BE2C (cell line): ENCODE measurements around the gene FAM83C.

Experiments used
- DNase-seq: peaks from one replicate; pipeline ENCODE4 v3.0.0-alpha.2; 2020
- H3K27me3 ChIP-seq: fragments of 250-450 bp; sonication (Bioruptor Pico); 2 replicates; pipeline ENCODE4 v1.5.1; 2020; ENCODE audit warnings: mild to moderate bottlenecking
- H3K36me3 ChIP-seq: fragments of 250-450 bp; sonication (Bioruptor Pico); 2 replicates; pipeline ENCODE4 v1.5.1; 2020; ENCODE audit warnings: mild to moderate bottlenecking
- H3K4me1 ChIP-seq: fragments of 250-450 bp; sonication (Bioruptor Pico); 2 replicates; pipeline ENCODE4 v1.5.1; 2020
- H3K4me3 ChIP-seq: 2 replicates; pipeline ENCODE4 v1.5.1; 2011; ENCODE audit warnings: low read depth, low read length
- H3K9me3 ChIP-seq: fragments of 250-450 bp; sonication (Bioruptor Pico); 2 replicates; pipeline ENCODE4 v1.5.1; 2020
- TF ChIP-seq, protein P1 (sequence below): IDR thresholded peaks from 2 replicates; pipeline ENCODE4 v1.5.1; 2012; ENCODE audit warnings: mild to moderate bottlenecking, low read depth, low read length

Gene FAM83C

DNA sequence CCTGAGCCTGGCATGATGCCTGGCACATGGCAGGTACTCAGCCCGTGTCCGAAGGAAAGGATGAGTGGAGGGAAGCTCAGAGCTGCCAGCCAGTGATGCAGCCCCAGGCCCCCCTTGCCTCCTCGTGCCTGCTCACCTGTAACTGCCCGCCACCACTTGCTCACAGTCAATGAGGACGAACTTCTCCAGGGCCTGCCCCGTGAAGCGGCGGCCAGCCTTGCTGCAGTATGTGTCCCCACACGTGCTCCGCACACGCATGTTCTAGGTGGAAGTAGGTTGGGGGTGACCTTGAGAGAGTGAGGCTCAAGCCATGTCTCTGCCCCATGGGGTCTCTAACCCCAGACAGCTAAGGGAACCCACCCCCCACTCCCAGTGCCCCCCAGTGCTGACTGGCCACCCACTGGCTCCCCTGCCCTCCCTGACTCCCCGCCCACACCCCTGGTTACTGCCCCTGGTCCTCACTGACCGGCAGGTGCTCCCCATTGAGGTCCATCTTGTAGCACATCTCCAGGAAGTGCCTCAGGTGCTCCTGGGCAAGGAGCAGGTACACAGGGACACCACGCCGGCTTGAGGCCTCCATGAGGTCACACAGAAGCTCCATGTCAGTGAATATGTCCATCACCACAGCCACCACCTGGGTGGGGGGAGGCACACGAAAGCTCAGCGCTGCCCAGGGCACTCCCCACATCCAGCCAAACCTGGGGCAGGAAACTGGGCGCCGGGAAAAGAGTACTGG is 3.7 kb downstream of the FAM83C start:
- no peak for DNase-seq
- H3K27me3 ChIP-seq, result no peaks in the 10 kb centered on the region
- H3K9me3 ChIP-seq, result no peaks in the 10 kb centered on the region
- H3K4me1 ChIP-seq, result no peaks in the 10 kb centered on the region
- TF ChIP-seq, protein P1, sequence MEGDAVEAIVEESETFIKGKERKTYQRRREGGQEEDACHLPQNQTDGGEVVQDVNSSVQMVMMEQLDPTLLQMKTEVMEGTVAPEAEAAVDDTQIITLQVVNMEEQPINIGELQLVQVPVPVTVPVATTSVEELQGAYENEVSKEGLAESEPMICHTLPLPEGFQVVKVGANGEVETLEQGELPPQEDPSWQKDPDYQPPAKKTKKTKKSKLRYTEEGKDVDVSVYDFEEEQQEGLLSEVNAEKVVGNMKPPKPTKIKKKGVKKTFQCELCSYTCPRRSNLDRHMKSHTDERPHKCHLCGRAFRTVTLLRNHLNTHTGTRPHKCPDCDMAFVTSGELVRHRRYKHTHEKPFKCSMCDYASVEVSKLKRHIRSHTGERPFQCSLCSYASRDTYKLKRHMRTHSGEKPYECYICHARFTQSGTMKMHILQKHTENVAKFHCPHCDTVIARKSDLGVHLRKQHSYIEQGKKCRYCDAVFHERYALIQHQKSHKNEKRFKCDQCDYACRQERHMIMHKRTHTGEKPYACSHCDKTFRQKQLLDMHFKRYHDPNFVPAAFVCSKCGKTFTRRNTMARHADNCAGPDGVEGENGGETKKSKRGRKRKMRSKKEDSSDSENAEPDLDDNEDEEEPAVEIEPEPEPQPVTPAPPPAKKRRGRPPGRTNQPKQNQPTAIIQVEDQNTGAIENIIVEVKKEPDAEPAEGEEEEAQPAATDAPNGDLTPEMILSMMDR, result no peak
- H3K36me3 ChIP-seq, result peaks cover 3% of the 10 kb centered on the region; the same call in 1 of the 2 replicates
- no peak overlapping the region for H3K4me3 ChIP-seq

DNA sequence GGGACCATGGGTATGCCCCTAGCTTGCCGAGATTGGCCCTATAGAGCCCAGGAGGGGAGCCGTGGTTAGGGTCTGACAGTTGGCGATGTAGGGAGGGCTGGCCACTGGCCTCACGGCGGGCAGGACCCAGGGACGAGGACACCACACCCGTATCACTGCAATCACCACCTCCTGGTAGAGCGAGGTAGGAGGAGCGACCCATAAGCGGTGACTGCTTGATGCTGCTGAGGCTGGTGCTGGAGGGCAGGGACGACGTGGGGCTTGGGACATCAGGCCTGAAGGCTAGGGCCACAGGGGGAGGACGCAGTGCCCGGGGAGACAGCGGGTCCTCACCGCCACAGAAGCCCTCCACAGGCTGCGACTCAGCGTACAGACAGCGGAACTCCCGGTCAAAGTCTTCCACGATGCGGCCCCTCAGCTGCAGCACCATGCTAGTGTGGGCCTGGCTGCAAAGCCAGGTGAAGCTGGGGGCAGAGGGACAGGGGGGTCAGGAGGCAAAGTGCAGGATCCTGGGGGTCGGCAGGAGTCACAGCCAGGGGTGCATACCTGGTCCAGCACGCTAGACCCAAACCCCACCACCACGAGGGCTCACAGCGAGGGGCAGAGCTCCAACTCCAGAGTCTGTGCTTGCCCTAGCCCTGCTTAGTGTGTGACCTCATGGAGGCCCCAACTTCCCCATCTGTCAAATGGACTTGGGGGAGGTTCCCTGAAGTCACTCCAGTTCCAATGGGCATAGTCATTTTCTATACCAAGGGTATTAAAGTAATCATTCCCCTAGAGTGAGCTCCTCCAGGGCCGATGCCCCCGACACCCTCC is 4.5 kb downstream of the FAM83C start:
- Histone ChIP-seq H3K27me3 (no peaks in the 10 kb centered on the region), H3K4me1 (no peaks in the 10 kb centered on the region), H3K36me3 (peaks cover 6% of the 10 kb centered on the region; the same call in 1 of the 2 replicates), H3K4me3 (no peak overlapping the region), H3K9me3 (no peaks in the 10 kb centered on the region)
- DNase-seq, result no peak
- TF ChIP-seq, protein P1, result no peak

DNA sequence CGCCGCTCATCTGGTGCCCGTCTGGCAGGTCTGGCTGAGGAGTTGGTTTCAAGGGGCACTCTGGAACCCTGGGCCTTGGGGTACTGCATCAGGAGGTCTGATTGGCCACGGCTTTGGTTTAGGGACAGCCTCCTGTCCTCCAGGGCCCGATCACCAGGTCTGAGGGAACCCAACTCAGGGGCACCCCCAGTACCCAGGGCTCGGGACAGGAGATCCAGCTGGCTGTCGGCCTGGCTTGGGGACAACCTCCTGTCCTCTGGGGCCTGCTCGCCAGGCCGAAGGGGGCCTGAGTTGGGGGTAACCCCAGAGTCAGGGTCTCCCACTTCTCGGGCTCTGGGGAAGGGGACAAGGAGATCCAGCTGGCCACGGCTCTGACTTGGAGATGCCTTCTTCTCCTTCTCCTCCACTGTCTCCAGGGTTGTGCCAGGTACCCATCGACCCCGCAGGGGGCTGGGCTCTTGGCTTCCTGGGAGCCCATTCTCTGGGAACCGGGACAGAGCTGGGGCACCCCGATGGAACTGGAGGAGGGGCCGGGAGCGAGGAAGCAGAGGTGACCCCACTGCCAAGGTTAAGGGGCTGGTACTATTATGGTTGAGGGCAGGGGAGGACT is 5.2 kb downstream of the FAM83C start:
- no peak for DNase-seq

DNA sequence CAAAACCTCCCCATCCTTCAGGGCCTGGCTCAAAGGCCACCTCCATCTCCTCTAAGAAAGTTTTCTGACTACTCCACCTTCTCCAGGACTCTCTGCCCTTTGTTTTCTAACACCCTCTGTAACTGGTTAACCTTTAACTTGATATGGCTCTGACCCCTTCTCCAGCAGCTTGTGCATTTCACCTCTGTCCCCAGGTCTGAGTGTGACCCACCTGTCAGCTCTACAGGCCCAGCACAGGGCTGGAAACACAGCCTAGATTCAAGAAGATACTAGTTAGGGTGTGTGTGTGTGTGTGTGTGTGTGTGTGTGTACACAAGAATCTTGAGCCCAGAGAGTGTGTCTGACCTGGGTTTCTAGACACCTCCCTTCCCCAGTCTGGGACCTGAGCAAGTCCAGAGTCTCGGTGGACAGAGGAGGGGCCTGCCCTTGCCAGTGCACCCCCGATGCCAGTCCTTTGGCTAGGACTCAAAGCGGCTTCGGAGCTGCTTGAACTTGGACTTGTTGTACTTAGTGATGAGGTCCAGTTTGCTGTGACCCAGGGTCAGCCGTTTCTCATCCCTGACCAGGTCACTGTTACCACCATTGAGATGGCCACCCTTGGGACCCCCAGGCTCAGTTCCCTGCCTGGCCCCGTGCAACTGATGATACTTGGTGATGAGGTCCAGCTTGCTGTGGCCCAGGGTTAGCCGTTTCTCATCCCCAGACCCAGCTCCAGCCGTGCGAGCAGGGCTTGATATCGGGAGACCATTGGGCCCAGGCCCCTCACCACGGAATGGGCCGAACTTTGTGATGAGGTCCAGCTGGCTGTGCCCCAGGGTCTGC is 5.9 kb downstream of the FAM83C start:
- no peaks in the 10 kb centered on the region for H3K4me1 ChIP-seq
- no peaks in the 10 kb centered on the region for H3K27me3 ChIP-seq
- DNase-seq, result no peak
- no peak overlapping the region for H3K4me3 ChIP-seq
- H3K36me3 ChIP-seq, result peaks cover 10% of the 10 kb centered on the region
- TF ChIP-seq, protein P1, result no peak
- H3K9me3 ChIP-seq, result no peaks in the 10 kb centered on the region

More for the DNA sequence above, 5.2 kb downstream of the FAM83C start:
- Histone ChIP-seq H3K4me3 (no peak overlapping the region), H3K36me3 (peaks cover 10% of the 10 kb centered on the region), H3K27me3 (no peaks in the 10 kb centered on the region), H3K9me3 (no peaks in the 10 kb centered on the region), H3K4me1 (no peaks in the 10 kb centered on the region)
- TF ChIP-seq, protein P1, result no peak

DNA sequence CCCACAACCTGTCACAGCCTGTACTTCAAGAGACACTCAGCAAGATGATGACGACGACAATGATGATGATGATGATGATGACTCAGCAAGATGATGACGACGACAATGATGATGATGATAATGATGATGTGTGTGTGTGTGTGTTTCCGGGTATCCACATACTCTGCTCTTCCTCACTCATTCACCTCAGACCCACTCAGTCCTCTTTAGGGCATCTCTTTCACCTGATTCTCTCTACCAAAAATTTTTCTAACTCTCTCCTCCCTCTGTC is 6.5 kb downstream of the FAM83C start:
- Histone ChIP-seq H3K27me3 (no peaks in the 10 kb centered on the region), H3K4me1 (no peaks in the 10 kb centered on the region), H3K9me3 (no peaks in the 10 kb centered on the region), H3K36me3 (peaks cover 11% of the 10 kb centered on the region), H3K4me3 (no peak overlapping the region; the same call in 1 of the 2 replicates)
- no peak for DNase-seq
- TF ChIP-seq, protein P1, result no peak
